ENCODE data around the gene BTNL8.

BTNL8 gene

GRCh38 chr5:180974612-180975315 is 75.8 kb downstream of the BTNL8 start:
- no peak for DNase-seq

DNA sequence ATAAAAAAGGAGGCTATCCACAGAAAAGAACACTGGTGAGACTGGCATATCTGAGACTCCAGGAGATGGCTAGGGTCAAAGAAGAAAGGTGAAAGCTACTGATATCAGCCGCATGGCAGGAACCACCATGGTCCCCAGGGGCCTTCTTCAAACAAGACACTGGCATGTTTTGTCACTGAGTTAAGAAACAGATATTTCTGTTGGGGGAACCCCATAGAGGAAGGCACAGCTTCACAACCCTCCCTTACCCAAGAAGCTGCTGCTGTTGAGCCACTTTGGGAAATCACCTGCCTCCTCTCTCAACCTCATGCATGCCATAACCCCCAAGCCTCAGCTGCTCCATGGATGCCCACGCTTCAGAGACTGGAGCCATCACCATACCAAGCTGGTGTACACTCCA is 76.4 kb downstream of the BTNL8 start:
- DNase-seq: no peak

GRCh38 chr5:180976518-180976917 is 77.6 kb downstream of the BTNL8 start:
- no peak for DNase-seq

GRCh38 chr5:180977852-180978251 is 78.9 kb downstream of the BTNL8 start:
- no peak for DNase-seq

DNA sequence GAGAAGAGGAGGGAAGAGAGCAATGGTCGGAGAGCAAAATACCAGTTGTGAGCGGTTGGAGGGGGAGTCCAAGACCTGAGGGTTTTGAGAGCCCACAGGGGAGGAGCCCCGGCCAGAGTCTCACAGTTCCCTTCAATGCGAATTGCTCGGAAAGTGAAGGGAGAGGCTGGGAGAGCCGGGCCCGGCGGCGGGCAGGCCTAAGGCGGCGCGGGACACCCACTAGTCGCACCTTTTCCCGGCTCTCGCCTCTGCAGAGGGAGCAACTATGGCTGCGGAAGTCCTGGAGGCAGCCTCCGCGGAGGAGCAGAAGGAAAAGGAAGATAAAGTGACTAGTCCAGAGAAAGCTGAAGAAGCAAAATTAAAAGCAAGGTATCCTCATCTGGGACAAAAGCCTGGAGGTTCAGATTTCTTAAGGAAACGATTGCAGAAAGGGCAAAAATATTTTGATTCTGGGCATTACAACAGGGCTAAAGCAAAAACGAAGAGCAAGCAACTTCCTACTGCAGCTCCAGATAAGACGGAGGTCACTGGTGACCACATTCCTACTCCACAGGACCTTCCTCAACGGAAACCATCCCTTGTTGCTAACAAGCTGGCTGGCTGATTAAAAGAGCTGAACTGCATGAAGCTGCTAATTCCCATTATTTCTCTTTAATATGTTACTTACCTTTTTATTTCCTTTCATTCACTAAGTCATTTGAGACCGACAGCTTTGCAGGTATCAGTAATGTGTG is 83.2 kb downstream of the BTNL8 start:
- DNase-seq: no peak

- DNase-seq: no peak
Observed at GRCh38 chr5:180988016-180988415, 89.1 kb downstream of the BTNL8 start.

DNA sequence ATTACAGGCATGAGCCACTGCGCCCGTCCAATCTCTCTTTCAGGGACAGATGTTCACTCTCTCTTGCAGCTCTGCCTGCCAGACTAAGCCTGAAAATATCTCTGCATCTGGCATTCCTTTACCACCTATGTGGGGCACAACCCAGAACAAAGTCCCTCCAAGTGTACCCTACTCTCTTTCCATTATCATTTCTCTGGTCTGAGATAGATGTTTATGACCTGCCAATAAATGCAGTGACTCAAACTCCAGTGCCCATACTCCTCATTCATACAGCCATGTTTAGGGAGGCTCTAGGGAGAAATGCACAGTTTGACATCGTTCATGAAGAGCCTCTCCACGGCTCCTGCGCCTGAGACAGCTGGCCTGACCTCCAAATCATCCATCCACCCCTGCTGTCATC is 89.6 kb downstream of the BTNL8 start, which contains the start of gene BTNL3:
BTNL3 (plus strand) TSS at position 255 of the 400 bp plus-strand sequence. CDS start 183 bp downstream, outside the sequence.
- DNase-seq: no peak

GRCh38 chr5:180990086-180990881 is 91.3 kb downstream of the BTNL8 start:
- no peak for DNase-seq

- no peak for DNase-seq
Observed at GRCh38 chr5:180990882-180991242, 91.9 kb downstream of the BTNL8 start.

Data from NCI-H526 (cell line).